HTR-8/SVneo (cell line): ENCODE measurements around the gene RAP1GAP.
"Not testable (repeated sequence)": the region's sequence is repeated elsewhere in the genome, so short reads cannot be mapped to it uniquely, and the experiment has no call there.

Experiments used
- DNase-seq: peaks from one replicate; pipeline ENCODE4 v3.0.0; 2011; ENCODE audit warnings: low spot score, mixed read lengths; ENCODE audit not compliant: insufficient read length
- FAIRE-seq: peaks from 2 replicates; lab custom pipeline; 2011; peaks lifted over from hg19 to GRCh38; lab: Jason Lieb, UNC

RAP1GAP gene

DNA sequence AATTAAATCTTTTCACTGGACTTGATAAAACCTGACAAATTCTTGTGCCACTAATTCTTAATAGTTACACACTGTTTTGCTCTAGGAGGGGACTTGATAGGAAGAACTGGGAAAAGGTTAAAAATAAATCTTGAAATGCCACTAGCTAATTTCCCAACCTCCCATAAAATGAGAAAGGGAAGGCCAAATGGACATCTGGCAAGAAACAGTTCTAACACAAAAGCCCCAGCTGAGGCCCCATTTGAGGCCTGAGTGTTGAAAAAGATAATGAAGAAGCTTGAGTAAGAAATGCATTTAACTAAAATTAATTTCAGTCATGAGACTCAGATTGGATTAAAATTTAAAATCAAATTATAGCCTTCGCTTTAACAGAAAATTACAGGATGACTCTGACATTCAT, 11.2 kb upstream of the RAP1GAP start:
- FAIRE-seq (no peak), DNase-seq (no peak)

DNA sequence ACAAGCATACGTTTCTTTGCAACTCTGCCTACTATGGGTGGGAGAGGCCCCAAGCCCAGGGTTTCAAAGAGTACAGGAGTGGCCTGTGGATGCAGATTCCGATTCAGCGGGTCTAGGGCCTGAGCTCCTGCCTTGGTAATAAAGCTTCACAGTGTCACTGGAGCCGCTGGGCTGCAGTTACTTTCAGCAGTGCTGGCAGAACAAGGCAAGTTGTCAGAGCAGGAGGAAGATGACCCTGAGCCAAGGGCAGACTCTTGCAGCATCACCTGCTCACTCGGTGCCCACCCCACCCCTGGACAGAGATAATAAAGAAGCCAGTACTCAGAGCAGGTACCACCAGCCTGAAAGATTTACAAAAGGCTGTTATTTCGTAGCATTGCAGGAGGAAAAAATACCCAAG, 8.0 kb upstream of the RAP1GAP start:
- no peak for FAIRE-seq
- DNase-seq = no peak

DNA sequence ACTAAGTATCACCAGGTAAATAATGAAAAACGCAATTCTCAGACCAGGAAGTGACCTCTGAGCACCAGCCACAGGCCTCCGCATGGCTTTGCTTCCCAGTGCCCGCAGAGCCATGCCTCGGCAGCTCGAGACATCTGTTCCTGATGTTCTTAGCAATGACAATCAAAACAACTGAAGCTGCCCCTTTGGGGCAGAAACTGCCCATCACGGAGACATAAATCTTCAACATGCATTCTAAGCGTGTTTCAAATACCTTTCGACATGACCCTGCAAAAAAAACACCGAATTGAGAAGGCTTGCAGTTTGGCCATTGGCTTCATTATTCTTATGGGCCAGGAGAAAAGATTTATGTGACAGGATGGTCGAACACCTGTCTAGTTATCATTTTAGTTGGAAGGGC, 5.8 kb upstream of the RAP1GAP start:
- FAIRE-seq = no peak
- no peak for DNase-seq

DNA sequence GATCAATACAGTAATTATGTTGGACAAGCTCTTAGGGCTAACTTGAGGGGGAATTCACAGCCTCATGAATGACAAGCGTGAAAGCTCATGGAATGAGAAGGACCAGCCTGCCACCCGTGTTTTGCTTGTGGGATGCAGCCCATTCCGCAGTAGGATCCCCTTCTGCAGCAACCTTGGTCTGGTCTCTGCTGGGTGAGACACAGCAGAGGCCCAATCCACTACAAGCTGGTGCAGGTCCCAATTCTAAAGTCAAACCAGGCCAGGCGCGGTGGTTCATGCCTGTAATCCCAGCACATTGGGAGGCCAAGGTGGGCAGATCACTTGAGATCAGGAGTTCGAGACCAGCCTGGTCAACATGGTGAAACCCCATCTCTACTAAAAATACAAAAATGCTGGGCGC, 4.7 kb upstream of the RAP1GAP start:
- DNase-seq, FAIRE-seq: not testable (repeated sequence)

DNA sequence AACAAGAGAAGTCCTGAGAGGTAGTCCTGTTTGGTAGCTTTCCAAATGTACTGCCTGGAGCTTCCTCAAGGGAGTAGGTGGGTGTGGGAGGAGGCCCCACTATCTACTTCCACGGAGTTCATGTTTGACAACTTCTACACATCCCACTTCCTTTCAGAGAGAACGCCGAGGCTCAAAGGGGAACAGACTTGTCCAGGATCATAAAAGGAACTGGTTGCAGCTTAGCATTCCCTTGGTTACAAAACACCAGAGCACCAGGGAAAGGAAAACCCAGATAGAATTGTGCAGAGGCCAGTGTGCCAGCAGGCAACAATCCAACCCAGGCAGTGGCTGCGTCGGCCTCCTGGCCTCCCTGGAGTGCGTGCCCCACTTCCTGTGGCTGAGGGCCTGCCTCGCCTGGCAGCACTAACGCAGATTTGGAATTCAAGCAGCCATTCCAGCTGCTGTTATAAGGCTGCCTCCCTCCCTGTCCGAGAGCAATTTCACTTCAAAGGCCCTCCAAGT, 4.2 kb upstream of the RAP1GAP start:
- FAIRE-seq (no peak), DNase-seq (no peak)

DNA sequence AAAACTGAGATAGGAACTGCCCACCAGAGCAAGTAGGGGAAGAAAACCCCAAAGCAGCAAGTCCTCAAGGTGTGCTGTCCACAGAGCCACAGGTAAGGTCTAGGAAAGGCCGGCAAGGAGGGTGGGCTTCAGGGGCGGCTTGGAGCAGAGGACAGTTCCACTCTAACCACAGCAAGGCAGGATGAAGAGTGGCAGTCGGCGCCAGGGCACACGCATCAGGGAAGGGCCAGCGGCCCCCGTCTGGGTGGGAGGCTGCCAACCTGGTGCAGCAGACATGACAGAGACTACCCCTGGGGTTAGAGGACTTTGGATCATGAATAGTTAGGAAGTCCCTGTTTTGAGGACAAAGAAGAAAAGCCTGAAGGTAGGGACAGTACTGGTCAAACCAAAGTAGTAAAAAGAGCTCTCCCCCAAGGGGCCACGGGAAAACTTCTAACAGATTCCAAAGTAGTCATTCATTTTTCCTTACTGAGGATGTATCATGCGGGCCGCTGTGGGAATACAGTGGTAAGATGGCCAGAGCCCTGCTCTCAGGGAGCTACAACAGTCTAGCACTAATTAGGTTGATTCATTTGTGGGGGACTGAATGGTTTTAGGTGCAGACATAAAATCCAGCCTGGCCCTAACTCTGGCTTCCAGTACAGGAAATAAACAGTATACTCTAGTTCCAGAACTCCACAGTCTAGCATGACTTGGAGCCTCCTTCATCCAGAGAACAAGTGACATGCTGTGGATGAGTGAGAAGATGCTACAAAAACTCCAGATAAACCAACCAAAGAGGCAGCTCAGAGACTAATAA, 3.5 kb upstream of the RAP1GAP start:
- DNase-seq = no peak

DNA sequence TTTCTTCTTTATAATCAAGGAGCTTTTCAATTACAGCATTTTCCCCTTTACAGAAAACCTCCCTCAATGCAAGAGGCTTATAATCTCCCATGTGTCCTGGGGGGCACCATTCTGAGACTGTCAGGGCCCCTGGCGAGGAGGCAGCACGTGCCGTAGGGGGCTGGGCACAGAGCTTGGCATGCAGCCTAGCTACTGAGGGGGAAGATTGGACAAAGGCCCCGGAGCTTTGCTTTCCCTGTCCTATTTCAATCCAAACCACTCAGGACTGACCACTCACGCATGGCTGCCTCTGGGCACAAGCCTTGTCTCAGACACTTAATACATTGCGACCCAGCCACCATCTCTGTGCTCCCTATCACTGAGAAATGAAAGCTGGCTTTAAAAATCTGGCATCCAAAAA, 2.8 kb upstream of the RAP1GAP start:
- FAIRE-seq (no peak), DNase-seq (no peak)

More for the DNA sequence above, 3.5 kb upstream of the RAP1GAP start:
- no peak for FAIRE-seq

DNA sequence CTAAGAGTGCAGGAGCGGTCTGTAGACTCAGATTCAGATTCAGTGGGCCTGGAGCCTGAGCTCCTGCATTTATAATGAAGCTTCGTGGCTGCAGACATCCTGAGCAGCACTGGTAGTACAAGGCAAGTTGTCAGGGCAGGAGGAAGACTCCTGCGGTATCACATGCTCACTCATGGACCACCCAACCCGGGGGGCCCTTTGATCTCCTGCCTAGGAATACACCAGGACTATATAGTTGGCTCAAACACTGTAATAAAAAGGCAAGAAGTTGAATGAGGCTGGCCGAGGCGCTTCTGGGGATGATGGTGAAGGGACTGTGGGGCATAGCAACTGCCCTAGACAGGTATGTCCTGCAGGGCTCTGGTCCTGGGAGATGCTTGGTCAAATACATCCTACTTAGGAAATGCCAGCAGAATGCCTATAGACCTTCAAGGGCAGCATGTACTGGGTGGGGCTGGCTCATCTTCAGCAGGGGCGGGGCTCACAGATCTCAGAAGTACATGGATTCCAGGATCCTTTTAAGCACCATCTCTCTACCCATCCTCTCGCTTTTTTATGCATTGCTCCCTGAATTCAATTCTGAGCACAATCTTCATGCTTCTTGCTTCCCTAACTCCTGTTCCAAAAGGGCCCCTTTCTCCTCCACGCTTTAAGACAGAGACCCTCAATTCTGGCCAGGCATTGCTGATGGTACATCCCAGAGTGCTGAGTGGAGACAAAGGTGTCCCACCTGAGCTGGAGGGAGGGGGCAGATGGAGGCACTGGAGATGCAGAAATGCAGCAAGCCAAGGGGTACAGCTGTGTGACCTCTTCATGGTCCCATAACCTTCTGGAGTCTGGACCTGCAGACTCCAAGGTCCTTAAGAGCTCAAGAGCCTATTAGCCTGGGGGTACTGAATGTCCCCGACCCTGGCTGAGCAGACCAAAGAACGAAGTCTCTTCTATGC, 2.1 kb upstream of the RAP1GAP start:
- no peak for FAIRE-seq
- DNase-seq = no peak

DNA sequence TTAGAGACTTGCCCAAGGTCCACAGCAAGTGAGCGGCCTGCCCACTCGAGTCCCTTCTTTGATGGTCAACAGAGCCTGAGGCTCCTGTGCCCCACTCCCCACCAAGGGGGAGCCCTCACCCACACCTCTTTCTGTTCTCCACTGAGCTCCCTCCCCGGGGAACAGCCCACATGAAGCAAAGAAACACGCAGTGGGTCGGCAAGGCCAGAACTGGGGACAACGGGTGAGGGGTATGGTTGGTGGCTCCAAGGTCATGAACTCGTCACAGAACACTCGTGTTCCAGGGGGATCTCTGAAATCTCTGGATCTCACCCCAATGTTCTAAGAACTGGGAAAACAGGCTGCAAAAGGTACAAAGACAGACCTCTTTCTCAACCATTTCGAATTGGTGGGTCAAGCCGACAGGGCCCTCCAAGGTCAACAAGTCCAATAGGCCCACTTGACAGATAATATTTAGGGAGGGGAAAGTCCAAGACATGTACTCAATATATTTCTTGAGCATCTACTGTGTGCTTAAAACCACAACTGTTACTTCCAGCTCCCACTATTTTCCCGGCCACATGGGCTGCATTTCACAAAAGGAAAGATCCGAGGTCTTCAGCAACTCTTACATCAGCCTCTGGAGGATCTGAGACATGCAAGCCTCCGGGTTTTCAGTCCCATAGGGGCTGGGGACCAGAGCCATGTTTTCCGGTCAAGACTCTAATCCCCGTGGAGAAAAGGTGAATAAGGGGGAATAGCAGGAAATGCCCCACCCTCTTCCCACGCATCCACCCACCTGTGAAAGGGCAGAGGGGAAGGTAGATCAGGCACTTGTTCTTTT, 1.1 kb upstream of the RAP1GAP start:
- no peak for DNase-seq
- FAIRE-seq = no peak

DNA sequence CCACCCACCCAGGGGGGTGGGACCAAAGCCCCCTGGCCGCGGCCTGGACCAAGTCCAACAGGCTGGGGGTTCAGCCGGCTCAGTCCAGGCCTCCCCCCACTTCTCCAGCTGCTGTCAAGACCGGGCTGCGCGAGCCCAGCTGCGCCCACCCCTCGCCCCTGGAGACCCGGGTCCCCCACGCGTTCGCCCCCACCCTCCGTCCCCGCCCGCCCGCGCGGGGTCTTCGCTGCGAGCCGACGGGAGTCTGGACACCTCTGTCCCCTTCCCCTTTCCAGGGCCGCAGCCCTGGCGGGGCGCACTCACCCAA, 253 bp downstream of the RAP1GAP start:
- FAIRE-seq (no peak), DNase-seq (no peak)

DNA sequence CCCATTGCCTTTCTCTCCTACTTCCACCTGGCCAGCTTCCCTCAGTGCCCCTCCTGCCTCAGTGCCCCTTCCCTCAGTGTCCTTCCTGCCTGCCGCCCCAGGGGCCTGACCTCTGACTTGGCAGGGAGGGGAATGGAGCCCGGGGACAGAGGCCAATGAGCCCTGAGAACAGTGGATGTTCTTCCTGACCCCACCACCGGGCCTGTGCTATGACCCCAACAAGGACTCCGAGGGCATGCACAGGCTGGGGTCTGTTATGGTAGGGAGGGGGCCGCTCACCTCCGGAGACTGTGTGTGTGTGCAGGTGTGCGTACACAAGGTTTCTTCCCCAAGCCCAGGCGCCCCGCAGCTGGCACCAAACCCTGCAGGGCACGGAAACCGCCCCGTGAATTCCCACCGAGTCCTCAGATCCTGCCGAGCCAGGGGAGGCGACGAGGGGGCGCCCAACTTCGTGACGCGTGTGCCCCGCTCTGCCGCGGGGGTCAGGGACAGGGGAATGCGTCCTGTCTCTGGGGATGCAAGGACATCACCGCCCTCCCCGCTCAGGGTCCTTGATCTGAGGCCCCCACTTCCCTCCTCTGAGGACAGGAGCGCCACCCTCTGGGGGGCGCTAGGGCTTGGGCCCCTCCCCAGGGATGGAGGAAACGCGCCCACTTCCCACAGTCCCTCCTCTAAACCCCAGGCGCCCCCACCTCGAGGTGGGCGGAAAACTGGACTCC, 766 bp downstream of the RAP1GAP start:
- FAIRE-seq (no peak), DNase-seq (no peak)

DNA sequence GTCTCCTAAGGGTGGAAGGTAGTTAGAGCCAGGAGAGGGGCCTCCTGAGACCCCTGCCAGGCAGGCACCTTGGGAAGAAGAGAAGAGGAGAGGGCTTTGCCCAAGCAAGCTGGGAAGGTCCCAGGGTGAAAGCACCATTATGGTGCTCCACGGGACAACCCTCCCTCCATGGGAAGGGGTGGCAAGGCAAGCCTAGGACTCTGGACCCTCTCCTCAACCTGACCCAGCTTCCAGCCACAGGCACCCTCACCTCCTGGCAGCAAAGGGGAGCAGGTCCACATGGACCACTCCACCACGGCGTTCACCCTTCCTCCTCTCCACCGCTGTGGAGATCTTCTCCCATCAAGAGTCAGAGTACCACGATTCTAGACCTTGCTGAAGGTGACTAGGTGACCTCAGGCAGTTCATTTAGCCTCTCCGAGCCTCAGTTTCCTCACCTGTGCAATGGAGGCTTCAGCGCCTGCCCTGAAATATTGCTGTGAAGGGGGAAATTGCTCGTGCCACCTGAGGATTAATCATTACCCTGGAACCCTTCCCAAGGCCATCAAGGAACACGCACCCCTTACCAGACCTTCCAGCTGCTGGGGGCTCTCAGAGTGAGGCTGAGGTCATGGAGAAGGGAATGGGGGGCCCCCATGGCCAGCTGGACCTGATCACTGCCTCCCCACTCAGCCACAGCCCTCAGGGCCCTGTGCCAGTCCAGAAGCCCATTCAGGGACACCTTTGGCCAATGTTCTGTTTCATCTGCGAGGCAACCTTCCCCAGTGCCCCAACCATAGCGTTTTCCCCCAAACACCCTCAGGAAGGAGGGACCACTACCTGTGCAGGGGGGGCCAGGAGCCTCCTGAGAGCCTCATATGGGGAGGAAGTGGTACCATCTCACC, 1.6 kb downstream of the RAP1GAP start:
- no peak for DNase-seq
- no peak for FAIRE-seq

DNA sequence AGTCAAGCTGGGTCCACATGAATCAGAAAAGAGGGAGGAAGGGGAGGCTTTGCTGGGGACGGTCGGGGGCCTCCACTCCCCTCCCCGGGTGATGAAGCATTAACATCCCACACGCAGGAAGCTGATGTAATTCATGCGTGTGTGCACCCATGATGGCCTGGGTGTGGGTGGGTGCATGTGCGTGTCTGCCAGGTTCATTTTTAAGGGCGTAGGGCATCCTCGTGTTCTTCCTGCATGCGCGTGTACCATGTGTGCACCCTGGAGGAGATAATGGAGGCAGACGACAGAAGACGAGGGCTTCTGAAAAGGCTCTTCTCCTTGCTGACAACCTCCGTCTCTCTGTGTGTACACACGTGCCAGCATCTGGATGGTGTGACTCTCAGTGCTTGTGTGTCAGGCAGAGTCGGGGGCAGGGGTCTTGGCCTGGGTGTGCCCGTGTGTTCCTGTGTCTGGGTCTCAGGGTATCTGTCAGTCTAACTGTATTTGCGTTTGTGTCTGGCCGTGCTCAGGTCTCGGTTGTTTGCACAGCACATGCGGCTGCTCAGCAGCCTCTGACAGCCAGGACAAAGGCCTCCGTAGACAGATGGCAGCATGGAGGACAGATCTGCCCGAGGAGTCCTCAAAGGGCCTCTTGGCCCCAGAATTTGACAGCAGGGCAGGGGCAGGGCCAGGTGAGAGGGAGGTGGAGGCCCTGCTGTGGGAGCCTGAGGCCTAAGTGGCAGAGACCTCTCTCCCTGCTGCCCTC, 2.4 kb downstream of the RAP1GAP start:
- FAIRE-seq (no peak), DNase-seq (no peak)

DNA sequence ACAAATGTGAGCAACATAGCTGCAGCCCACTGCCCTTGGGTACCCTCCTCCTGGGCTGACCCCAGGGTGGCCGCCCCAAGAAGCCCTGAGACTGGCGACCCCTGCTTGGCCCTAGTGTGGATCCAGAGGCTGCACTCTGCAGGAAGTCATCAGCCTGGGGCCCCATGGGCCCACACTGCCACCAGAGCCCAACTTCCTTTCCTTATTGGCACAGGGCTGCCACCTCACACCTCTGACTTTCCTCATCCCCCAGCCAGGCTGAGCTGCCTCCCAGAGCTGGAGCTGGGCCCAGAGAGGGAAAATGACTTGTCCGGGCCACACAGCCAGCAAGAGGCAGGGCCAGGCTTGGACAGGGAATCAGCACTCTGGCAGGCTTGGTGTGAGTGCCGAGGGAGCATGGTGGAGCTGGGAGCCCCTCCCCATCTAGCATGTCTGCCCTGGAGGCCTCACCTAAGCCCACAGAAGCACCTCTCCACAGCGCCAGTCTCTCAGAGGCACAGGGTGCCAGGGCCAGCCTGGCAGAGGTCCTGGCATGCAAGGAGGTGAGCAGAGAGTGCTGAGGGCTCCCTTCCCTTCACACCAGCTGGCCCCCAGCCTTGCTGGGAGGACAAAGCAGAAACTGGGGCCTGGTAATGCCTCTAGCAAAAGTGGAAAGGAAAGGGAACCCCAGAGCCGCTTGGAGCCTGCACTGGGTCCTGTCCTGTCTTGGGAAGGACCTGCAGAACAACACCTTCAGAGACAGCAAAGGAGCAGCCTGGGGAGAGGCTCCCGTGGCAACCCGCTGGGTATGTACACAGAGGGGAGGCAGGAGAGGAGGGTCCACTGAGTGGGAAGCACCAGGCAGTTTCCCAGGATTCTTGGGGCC, 3.2 kb downstream of the RAP1GAP start:
- FAIRE-seq = no peak

DNA sequence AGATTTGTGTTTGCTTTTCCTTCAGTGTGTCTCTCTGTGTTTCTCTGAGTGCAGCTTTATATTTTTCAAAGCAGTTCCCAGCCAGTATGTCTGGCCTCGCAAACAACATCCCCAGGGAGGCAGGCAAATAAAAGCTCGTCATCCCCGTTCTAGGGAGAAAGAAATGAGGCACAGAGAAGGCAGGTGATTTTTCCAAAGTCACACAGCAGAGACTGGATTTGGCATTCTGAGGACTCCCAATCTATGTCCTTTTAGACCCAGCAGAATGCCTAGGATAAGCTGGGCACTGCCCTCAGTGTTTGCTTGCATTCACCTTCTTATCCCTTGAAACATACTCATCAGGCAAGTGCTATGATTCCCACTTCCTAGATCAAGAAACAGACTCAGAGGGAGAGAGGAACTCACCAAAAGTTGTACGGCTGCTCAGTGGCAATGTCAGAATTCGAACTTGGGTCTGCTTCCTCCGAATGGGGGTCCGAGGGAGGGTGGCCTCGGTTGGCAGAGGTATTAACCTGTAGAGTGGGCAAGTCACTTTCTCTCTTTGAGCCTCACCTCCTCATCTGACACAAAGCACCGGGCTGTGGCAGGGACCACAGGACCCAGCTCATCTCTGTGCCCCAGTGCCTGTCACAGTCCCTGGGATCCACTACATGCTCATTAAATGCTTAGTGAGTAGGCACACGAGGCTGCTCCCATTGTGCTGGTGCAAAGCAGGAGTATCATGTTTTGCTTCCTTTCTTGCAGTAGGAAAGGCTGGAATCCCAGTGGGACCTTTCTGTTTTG, 4.2 kb downstream of the RAP1GAP start:
- no peak for DNase-seq
- no peak for FAIRE-seq

More for the DNA sequence above, 3.2 kb downstream of the RAP1GAP start:
- no peak for DNase-seq
